Endodermal cell (in vitro differentiated cells): ENCODE results near the gene DLK1. TPM values are rescaled to one million over a fixed set of nuclear protein-coding genes. Genes with fewer than 3 reads are reported as not detected.
A peak's percentile ranks its signal among the peaks of the same experiment; 100 is the strongest.

Experiments
- DNase-seq: peaks from one replicate; pipeline ENCODE4 v3.0.0-alpha.2; 2017
- H3K27ac ChIP-seq: 2 replicates; pipeline ENCODE4 v1.5.1; 2013; ENCODE audit warnings: mild to moderate bottlenecking, low read depth, low read length, moderate library complexity
- H3K27me3 ChIP-seq: 2 replicates; pipeline ENCODE4 v1.6.1; 2013; ENCODE audit warnings: mild to moderate bottlenecking, low read length, moderate library complexity; ENCODE audit not compliant: insufficient read depth, control insufficient read depth, poor library complexity, severe bottlenecking
- H3K36me3 ChIP-seq: 2 replicates; pipeline ENCODE4 v1.7.0; 2013; ENCODE audit warnings: mild to moderate bottlenecking, low read length, moderate library complexity; ENCODE audit not compliant: control insufficient read depth, insufficient read depth
- H3K4me1 ChIP-seq: one replicate; pipeline ENCODE4 v1.7.0; 2013; ENCODE audit warnings: low read length; ENCODE audit not compliant: control insufficient read depth, insufficient read depth
- H3K4me3 ChIP-seq: 2 replicates; pipeline ENCODE4 v1.5.1; 2013; ENCODE audit warnings: mild to moderate bottlenecking, low read length, moderate library complexity
- H3K9ac ChIP-seq: 2 replicates; pipeline ENCODE4 v1.6.1; 2013; ENCODE audit warnings: mild to moderate bottlenecking, low read length, moderate library complexity; ENCODE audit not compliant: poor library complexity, severe bottlenecking; ENCODE audit errors: extremely low read depth
- H3K9me3 ChIP-seq: 2 replicates; pipeline ENCODE4 v1.6.1; 2013; ENCODE audit warnings: mild to moderate bottlenecking, low read length, moderate library complexity; ENCODE audit not compliant: control insufficient read depth
- H3K27ac Mint-ChIP-seq: 2 replicates; pipeline ENCODE4 v1.8.0; 2020; ENCODE audit warnings: mixed read lengths
- H3K27me3 Mint-ChIP-seq: 2 replicates; pipeline ENCODE4 v1.8.0; 2021; ENCODE audit warnings: mild to moderate bottlenecking, mixed read lengths; ENCODE audit not compliant: insufficient read depth
- H3K36me3 Mint-ChIP-seq: 2 replicates; pipeline ENCODE4 v1.8.0; 2020; ENCODE audit warnings: low read depth, mixed read lengths
- H3K4me1 Mint-ChIP-seq: 2 replicates; pipeline ENCODE4 v1.8.0; 2020; ENCODE audit warnings: mixed read lengths
- H3K4me3 Mint-ChIP-seq: 2 replicates; pipeline ENCODE4 v1.8.0; 2020; ENCODE audit warnings: mild to moderate bottlenecking, moderate library complexity, mixed read lengths
- H3K9me3 Mint-ChIP-seq: 2 replicates; pipeline ENCODE4 v1.8.0; 2020; ENCODE audit warnings: mild to moderate bottlenecking, mixed read lengths
- WGBS, 2 experiments: methylation state at CpG; one replicate each; pipeline versions ENCODE4 v1.1.5 to v1.1.7; 2013; ENCODE audit warnings: missing lambda C conversion rate in 2 of 2, mixed read lengths in 1 of 2; ENCODE audit not compliant: insufficient coverage in 1 of 2, insufficient read length in 1 of 2; 5-methylcytosine and 5-hydroxymethylcytosine counted together
- total RNA-seq, 2 donors: library from RNA; stranded (reverse); fragmentation: NEBNext Ultra II Directional in 1 of 2; extraction: Animal tissue kit (Norgen Biotek cat#: 25700) in 1 of 2; gene quantifications; 2 replicates in 1 of 2; 3 replicates in 1 of 2; pipeline ENCODE4 v1.2.1, GENCODE V29; 2021
- TF ChIP-seq, protein P1 (sequence below): fragments of 200-600 bp; sonication (generic); conservative IDR thresholded peaks from 2 replicates; pipeline ENCODE4 v1.5.0; 2021; ENCODE audit warnings: antibody characterized with exemption, mild to moderate bottlenecking

Gene DLK1
- total RNA-seq, 2 donors from 2014 or later, result 78.3 to 117 TPM

DNA sequence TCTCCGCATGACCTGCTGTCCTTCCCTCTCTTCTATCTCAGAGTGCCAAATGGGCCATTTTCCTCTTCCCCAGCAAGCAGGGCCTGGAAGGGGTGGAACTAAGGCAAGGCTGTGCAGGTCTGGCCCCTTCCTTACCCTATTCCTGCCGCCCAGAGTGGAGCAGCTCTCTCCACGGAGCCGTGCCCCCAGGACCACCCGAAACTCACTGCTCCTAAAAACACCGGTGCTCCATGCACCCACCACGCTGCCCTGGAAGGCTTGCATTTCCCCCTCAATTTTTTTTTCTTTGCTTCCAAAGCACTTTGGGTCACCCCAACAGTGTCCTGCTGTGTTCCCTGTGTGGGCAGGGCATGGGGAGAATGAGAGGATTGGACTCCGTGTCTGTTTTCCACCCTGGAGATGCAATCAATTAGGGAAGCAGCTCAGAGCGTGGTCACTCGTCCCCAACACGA lies 50.7 kb downstream of the DLK1 start:
- Histone ChIP-seq H3K9ac (no peak overlapping the region), H3K9me3 (no peaks in the 10 kb centered on the region), H3K4me3 (no peak overlapping the region), H3K27me3 (no peaks in the 10 kb centered on the region), H3K4me1 (no peaks in the 10 kb centered on the region), H3K27ac (no peak overlapping the region), H3K36me3 (no peaks in the 10 kb centered on the region)
- H3K4me1 Mint-ChIP-seq, result peaks cover 2% of the 10 kb centered on the region
- H3K9me3 Mint-ChIP-seq, result no peaks in the 10 kb centered on the region
- 86 to 92% methylated on average over 6 to 11 of the region's 11 CpGs for WGBS, 2 experiments
- H3K27me3 Mint-ChIP-seq, result peaks cover 2% of the 10 kb centered on the region
- no peaks in the 10 kb centered on the region for H3K36me3 Mint-ChIP-seq
- DNase-seq, result no peak
- TF ChIP-seq, protein P1, sequence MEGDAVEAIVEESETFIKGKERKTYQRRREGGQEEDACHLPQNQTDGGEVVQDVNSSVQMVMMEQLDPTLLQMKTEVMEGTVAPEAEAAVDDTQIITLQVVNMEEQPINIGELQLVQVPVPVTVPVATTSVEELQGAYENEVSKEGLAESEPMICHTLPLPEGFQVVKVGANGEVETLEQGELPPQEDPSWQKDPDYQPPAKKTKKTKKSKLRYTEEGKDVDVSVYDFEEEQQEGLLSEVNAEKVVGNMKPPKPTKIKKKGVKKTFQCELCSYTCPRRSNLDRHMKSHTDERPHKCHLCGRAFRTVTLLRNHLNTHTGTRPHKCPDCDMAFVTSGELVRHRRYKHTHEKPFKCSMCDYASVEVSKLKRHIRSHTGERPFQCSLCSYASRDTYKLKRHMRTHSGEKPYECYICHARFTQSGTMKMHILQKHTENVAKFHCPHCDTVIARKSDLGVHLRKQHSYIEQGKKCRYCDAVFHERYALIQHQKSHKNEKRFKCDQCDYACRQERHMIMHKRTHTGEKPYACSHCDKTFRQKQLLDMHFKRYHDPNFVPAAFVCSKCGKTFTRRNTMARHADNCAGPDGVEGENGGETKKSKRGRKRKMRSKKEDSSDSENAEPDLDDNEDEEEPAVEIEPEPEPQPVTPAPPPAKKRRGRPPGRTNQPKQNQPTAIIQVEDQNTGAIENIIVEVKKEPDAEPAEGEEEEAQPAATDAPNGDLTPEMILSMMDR, result no peak
- no peak overlapping the region for H3K4me3 Mint-ChIP-seq
- H3K27ac Mint-ChIP-seq, result no peak overlapping the region

GRCh38 chr14:100777818-100778525 lies 51.3 kb downstream of the DLK1 start:
- peaks cover 8% of the 10 kb centered on the region for H3K4me1 Mint-ChIP-seq
- Histone ChIP-seq H3K4me1 (no peaks in the 10 kb centered on the region), H3K27ac (no peak overlapping the region), H3K4me3 (no peak overlapping the region), H3K9ac (no peak overlapping the region), H3K9me3 (no peaks in the 10 kb centered on the region), H3K36me3 (no peaks in the 10 kb centered on the region), H3K27me3 (no peaks in the 10 kb centered on the region)
- no peaks in the 10 kb centered on the region for H3K36me3 Mint-ChIP-seq
- WGBS, 2 experiments, result 93 to 94% methylated on average over 17 to 22 of the region's 22 CpGs
- no peaks in the 10 kb centered on the region for H3K9me3 Mint-ChIP-seq
- H3K27me3 Mint-ChIP-seq, result peaks cover 2% of the 10 kb centered on the region
- DNase-seq, result peak; percentile 28
- TF ChIP-seq, protein P1, result no peak
- no peak overlapping the region for H3K27ac Mint-ChIP-seq
- H3K4me3 Mint-ChIP-seq, result no peak overlapping the region

DNA sequence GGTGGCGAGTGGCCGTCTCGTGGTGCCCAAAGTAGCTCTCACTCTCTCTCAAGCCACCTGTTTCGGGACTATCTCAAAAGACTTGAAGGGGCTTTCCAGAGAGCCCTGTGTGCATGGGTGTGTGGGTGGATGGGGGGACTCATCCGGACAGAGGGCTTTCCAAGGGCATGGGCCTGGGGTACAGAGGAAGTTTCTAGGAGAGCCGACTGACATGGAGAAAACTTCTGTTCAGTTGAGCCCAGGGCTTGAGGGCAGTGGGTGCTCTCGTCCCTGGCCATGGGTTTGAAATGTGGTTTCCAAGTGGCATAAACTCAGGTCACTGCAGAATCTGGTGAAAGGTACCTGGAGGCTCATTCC lies 51.8 kb downstream of the DLK1 start:
- no peak overlapping the region for H3K4me3 ChIP-seq
- H3K9me3 ChIP-seq, result no peaks in the 10 kb centered on the region
- H3K36me3 ChIP-seq, result no peaks in the 10 kb centered on the region
- Mint-ChIP-seq H3K4me1 (peaks cover 11% of the 10 kb centered on the region), H3K27ac (no peak overlapping the region), H3K27me3 (peaks cover 2% of the 10 kb centered on the region), H3K36me3 (no peaks in the 10 kb centered on the region), H3K4me3 (no peak overlapping the region), H3K9me3 (no peaks in the 10 kb centered on the region)
- H3K27ac ChIP-seq, result no peak overlapping the region
- H3K27me3 ChIP-seq, result no peaks in the 10 kb centered on the region
- 94 to 100% methylated on average over 3 to 7 of the region's 7 CpGs for WGBS, 2 experiments
- H3K9ac ChIP-seq, result no peak overlapping the region
- DNase-seq, result no peak
- no peaks in the 10 kb centered on the region for H3K4me1 ChIP-seq
- TF ChIP-seq, protein P1, result no peak
